ENCODE data around the gene LRRC18.

LRRC18 gene

DNA sequence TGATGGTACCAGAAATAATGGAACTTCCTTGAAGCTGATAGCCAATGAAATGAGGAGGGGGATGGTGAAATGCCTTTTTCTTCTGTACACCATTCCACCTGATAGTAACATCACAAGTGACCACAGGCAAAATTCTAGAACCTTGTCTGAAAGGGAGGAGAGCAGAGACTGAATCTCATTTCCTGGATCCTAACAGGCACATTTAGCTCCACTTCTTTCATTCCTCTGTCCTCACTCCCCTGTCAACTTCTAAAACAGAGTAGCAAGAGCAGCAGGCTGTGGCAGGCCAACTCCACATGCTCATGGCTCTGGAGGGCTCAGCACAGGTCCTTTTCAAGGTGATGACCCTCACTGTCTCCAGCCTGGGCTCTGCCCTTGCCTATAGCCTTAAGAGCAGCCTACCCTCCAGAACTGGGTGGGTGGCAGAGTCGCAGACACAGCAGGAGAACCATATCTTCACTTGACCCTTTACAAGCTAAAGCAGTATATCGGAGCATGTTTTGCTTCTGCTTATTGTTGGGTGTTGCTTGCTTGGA, at the start of gene LRRC18:
Gene LRRC18, minus strand, starts transcription at position 51 of the 536 bp plus-strand sequence. CDS start 25,685 bp downstream, outside the sequence.
- Histone ChIP-seq H3K4me2 (ENCODE audit: low read length) (no peak within 1 kb of the TSS), H3K79me2 (ENCODE audit: low read length) (no peaks in the 10 kb centered on the region), H3K4me3 (ENCODE audit: low read length) (no peak within 1 kb of the TSS), H3K27ac (ENCODE audit: low read length) (no peak within 1 kb of the TSS), H4K20me1 (ENCODE audit: insufficient read depth, low read length) (no peaks in the 10 kb centered on the region), H3K27me3 (ENCODE audit: low read depth, low read length) (no peaks in the 10 kb centered on the region), H3K36me3 (replicated peaks; ENCODE audit: low read depth, low read length) (peaks cover 5% of the 10 kb centered on the region), H2AFZ (ENCODE audit: low read depth, low read length) (no peak within 1 kb of the TSS), H3K4me1 (ENCODE audit: low read length) (no peaks in the 10 kb centered on the region), H3K9me3 (ENCODE audit: insufficient read depth, low read length) (no peaks in the 10 kb centered on the region), H3K9ac (ENCODE audit: low read length) (no peak within 1 kb of the TSS)
- TF ChIP-seq, protein P1, sequence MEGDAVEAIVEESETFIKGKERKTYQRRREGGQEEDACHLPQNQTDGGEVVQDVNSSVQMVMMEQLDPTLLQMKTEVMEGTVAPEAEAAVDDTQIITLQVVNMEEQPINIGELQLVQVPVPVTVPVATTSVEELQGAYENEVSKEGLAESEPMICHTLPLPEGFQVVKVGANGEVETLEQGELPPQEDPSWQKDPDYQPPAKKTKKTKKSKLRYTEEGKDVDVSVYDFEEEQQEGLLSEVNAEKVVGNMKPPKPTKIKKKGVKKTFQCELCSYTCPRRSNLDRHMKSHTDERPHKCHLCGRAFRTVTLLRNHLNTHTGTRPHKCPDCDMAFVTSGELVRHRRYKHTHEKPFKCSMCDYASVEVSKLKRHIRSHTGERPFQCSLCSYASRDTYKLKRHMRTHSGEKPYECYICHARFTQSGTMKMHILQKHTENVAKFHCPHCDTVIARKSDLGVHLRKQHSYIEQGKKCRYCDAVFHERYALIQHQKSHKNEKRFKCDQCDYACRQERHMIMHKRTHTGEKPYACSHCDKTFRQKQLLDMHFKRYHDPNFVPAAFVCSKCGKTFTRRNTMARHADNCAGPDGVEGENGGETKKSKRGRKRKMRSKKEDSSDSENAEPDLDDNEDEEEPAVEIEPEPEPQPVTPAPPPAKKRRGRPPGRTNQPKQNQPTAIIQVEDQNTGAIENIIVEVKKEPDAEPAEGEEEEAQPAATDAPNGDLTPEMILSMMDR (IDR thresholded peaks at IDR 0.05; ENCODE audit: low read depth, low read length) = no peak
- TF ChIP-seq EZH2phosphoT487 (IDR thresholded peaks at IDR 0.05; ENCODE audit: low read depth) = no peak

DNA sequence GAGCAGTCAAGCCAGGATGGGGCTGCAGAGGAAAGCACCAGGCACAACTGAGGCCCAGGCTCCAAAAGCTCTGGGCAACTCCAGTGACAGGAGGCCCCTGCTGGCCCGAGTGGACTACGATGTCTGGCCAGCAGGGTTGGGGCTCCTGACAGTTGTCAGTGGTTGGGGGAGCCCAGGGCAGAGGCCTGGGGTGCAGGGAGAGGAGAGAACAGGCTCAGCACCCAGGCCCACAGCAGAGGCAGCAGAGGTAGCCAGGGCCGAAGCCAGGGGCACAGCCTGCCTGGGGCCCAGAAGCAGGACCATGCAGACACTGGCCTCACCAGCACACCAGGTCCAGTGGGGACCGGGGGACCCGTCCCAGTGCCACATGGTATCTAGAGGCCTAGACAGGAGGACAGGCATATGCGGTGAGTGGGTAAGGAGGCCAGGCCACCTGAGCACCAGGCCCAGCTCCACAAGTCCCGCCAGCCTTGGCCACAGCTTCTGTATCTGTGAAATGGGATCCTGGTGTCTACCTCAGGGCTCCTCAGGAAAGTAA, 46.0 kb upstream of the LRRC18 start:
- H3K27me3 ChIP-seq (ENCODE audit: low read depth, low read length) = no peaks in the 10 kb centered on the region
- H3K4me3 ChIP-seq (ENCODE audit: low read length) = no peak overlapping the region
- H3K9ac ChIP-seq (ENCODE audit: low read length) = no peak overlapping the region
- H3K9me3 ChIP-seq (ENCODE audit: insufficient read depth, low read length) = no peaks in the 10 kb centered on the region
- no peaks in the 10 kb centered on the region for H3K79me2 ChIP-seq (ENCODE audit: low read length)
- H2AFZ ChIP-seq (ENCODE audit: low read depth, low read length) = no peak overlapping the region
- H3K4me1 ChIP-seq (ENCODE audit: low read length) = no peaks in the 10 kb centered on the region
- TF ChIP-seq EZH2phosphoT487 (IDR thresholded peaks at IDR 0.05; ENCODE audit: low read depth) = no peak
- TF ChIP-seq, protein P1 (IDR thresholded peaks at IDR 0.05; ENCODE audit: low read depth, low read length) = no peak
- H3K36me3 ChIP-seq (replicated peaks; ENCODE audit: low read depth, low read length) = peaks cover 12% of the 10 kb centered on the region
- H4K20me1 ChIP-seq (ENCODE audit: insufficient read depth, low read length) = no peaks in the 10 kb centered on the region
- H3K27ac ChIP-seq (ENCODE audit: low read length) = no peak overlapping the region
- no peak overlapping the region for H3K4me2 ChIP-seq (ENCODE audit: low read length)

DNA sequence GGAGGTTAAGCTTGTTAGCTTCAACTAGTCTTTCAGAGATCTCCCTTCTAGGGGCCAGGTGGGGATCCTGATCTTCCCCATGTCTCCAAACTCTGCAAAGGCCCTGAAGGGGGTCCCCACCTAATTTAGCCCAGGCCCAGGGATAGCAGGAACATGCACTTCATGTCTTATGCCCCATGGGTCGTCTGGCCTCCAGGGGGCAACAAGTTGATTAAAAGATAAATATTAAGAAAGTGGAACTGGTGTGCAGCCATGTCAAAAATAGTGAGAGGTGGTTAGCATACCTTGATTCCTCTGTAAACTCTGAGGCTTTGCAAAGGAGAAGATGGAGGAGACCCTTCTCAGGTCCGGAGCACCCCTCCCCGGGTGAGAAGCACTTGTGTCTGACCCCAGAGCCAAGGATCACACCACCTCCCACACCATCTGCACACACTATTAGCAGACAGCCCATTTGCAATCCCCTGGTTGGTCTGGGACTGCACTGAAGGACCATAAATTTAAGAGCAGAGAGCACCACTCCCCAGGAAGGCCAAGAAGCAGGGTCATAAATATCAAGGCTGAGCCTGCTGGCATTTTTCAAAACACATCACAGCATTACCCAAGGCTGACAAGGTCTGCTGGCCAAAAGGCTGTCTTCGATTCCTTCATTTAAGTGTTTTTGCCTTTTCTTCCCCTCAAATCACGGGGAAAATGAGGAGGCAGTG, 44.2 kb upstream of the LRRC18 start:
- no peak overlapping the region for H3K27ac ChIP-seq (ENCODE audit: low read length)
- no peak overlapping the region for H3K4me3 ChIP-seq (ENCODE audit: low read length)
- no peaks in the 10 kb centered on the region for H3K4me1 ChIP-seq (ENCODE audit: low read length)
- H2AFZ ChIP-seq (ENCODE audit: low read depth, low read length) = no peak overlapping the region
- no peak overlapping the region for H3K9ac ChIP-seq (ENCODE audit: low read length)
- no peaks in the 10 kb centered on the region for H3K79me2 ChIP-seq (ENCODE audit: low read length)
- H3K4me2 ChIP-seq (ENCODE audit: low read length) = no peak overlapping the region
- H4K20me1 ChIP-seq (ENCODE audit: insufficient read depth, low read length) = no peaks in the 10 kb centered on the region
- no peaks in the 10 kb centered on the region for H3K9me3 ChIP-seq (ENCODE audit: insufficient read depth, low read length)
- H3K36me3 ChIP-seq (replicated peaks; ENCODE audit: low read depth, low read length) = peaks cover 24% of the 10 kb centered on the region
- TF ChIP-seq, protein P1 (IDR thresholded peaks at IDR 0.05; ENCODE audit: low read depth, low read length) = no peak
- no peak for TF ChIP-seq EZH2phosphoT487 (IDR thresholded peaks at IDR 0.05; ENCODE audit: low read depth)
- no peaks in the 10 kb centered on the region for H3K27me3 ChIP-seq (ENCODE audit: low read depth, low read length)

DNA sequence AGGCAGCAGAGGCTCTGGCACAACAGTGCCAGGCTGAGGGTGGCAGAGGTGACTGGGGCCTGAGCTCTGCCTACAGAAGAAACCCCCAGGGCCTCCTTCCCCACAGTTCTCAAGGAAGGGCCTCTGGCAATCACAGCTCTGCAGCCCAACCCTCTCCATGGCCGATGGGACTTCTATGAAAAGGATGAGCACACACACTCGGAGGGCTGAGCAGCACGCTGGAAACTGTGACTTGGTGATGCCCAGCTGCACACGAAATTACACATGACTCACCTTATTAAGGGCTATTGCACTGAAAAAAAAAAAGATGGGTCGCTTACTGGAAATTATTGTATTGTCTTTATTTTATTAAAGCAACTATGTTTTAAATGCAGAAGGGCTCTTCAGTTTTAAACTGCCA, 42.9 kb upstream of the LRRC18 start:
- Histone ChIP-seq H3K27ac (ENCODE audit: low read length) (no peak overlapping the region), H3K9me3 (ENCODE audit: insufficient read depth, low read length) (no peaks in the 10 kb centered on the region), H3K36me3 (replicated peaks; ENCODE audit: low read depth, low read length) (peaks cover 29% of the 10 kb centered on the region), H2AFZ (ENCODE audit: low read depth, low read length) (no peak overlapping the region), H3K27me3 (ENCODE audit: low read depth, low read length) (no peaks in the 10 kb centered on the region), H3K4me2 (ENCODE audit: low read length) (no peak overlapping the region), H3K4me3 (ENCODE audit: low read length) (no peak overlapping the region), H3K4me1 (ENCODE audit: low read length) (no peaks in the 10 kb centered on the region), H4K20me1 (ENCODE audit: insufficient read depth, low read length) (no peaks in the 10 kb centered on the region), H3K9ac (ENCODE audit: low read length) (no peak overlapping the region), H3K79me2 (ENCODE audit: low read length) (no peaks in the 10 kb centered on the region)
- TF ChIP-seq EZH2phosphoT487 (IDR thresholded peaks at IDR 0.05; ENCODE audit: low read depth) = no peak
- TF ChIP-seq, protein P1 (IDR thresholded peaks at IDR 0.05; ENCODE audit: low read depth, low read length) = no peak
